HepG2 (cell line): ENCODE data around the gene ALG11. TPM values are rescaled to one million over a fixed set of nuclear protein-coding genes. Genes with fewer than 3 reads are reported as not detected.

Experiments used
- ATAC-seq: fragments of 200-7000 bp; cut with Tn5 transposase; 3 replicates; pipeline ENCODE4 v1.9.1; 2020; ENCODE audit warnings: mild to moderate bottlenecking, moderate library complexity
- BruUV-seq: library from RNA; stranded (reverse); fragments of 400-500 nt; replicated peaks from 2 replicates; lab custom pipeline; 2021; lab: Mats Ljungman, UMichigan
- CTCF ChIA-PET: fragments of 300-600 bp; formaldehyde crosslinking; extraction: SDS; loops from one replicate; lab custom pipeline; 2021; ENCODE audit warnings: low total read pairs, inconsistent platforms, low intra/inter-chr PET ratio; lab: Yijun Ruan, JAX
- POLR2A ChIA-PET: fragments of 350-600 bp; sonication (Branson Sonifier 250); formaldehyde crosslinking; loops from one replicate; lab custom pipeline; 2020; ENCODE audit warnings: antibody characterized with exemption, inconsistent platforms; lab: Yijun Ruan, JAX
- DNase-seq: peaks from one replicate; pipeline ENCODE4 v3.0.0-alpha.2; 2015; ENCODE audit warnings: low spot score
- FAIRE-seq: peaks from 3 replicates; lab custom pipeline; 2011; peaks lifted over from hg19 to GRCh38; lab: Jason Lieb, UNC
- H2AFZ ChIP-seq: one replicate; pipeline ENCODE4 v1.6.1; 2011; ENCODE audit warnings: low read length, inconsistent platforms
- H3K27ac ChIP-seq: fragments of 300-600 bp; 3 replicates; pipeline ENCODE4 v1.8.0; 2011; ENCODE audit warnings: mixed run types, mild to moderate bottlenecking, mixed read lengths, low read length, inconsistent platforms; ENCODE audit not compliant: insufficient read depth; ENCODE audit errors: extremely low read length
- H3K27me3 ChIP-seq, 2 experiments: fragments of 200-600 bp in 1 of 2; 2 replicates in 1 of 2; 3 replicates in 1 of 2; pipeline versions ENCODE4 v1.6.0 to v1.8.0; 2011; ENCODE audit warnings: low read length in 2 of 2, mild to moderate bottlenecking in 2 of 2, moderate library complexity in 2 of 2, inconsistent platforms in 1 of 2; ENCODE audit not compliant: insufficient read depth in 2 of 2, control insufficient read depth in 1 of 2
- H3K36me3 ChIP-seq, 2 experiments: fragments of 200-600 bp in 1 of 2; replicated peaks in 1 of 2; 2 replicates in 1 of 2; 3 replicates in 1 of 2; pipeline versions ENCODE4 v1.5.1 to v1.8.0; 2011; ENCODE audit warnings: low read length in 2 of 2, inconsistent platforms in 1 of 2; ENCODE audit not compliant: insufficient read depth in 2 of 2, control insufficient read depth in 1 of 2
- H3K4me1 ChIP-seq: 2 replicates; pipeline ENCODE4 v1.5.1; 2012; ENCODE audit warnings: low read length, inconsistent platforms; ENCODE audit not compliant: insufficient read depth
- H3K4me2 ChIP-seq: 2 replicates; pipeline ENCODE4 v1.6.0; 2011; ENCODE audit warnings: low read depth, low read length, inconsistent platforms
- H3K4me3 ChIP-seq, 3 experiments: fragments of 200-600 bp in 1 of 3; sonication (generic), shearing (Covaris generic) in 1 of 3; replicated peaks in 1 of 3; 2 replicates each; pipeline ENCODE4 v1.5.1; 2011 to 2016; ENCODE audit warnings: low read length in 3 of 3, inconsistent platforms in 2 of 3, low read depth in 2 of 3, mild to moderate bottlenecking in 2 of 3, control low read depth in 1 of 3, mixed read lengths in 1 of 3; ENCODE audit not compliant: insufficient read depth in 1 of 3
- H3K79me2 ChIP-seq: one replicate; pipeline ENCODE4 v1.6.1; 2011; ENCODE audit warnings: low read length, inconsistent platforms; ENCODE audit not compliant: insufficient read depth
- H3K9ac ChIP-seq: 2 replicates; pipeline ENCODE4 v1.6.0; 2011; ENCODE audit warnings: mild to moderate bottlenecking, low read depth, low read length, inconsistent platforms; ENCODE audit not compliant: insufficient read depth
- H3K9me3 ChIP-seq: 2 replicates; pipeline ENCODE4 v1.5.1; 2012; ENCODE audit warnings: mild to moderate bottlenecking, low read length
- H4K20me1 ChIP-seq: 2 replicates; pipeline ENCODE4 v1.6.0; 2011; ENCODE audit warnings: inconsistent platforms, mild to moderate bottlenecking, low read length, moderate library complexity; ENCODE audit not compliant: insufficient read depth
- CHCHD3 ChIP-seq: sonication (generic); formaldehyde crosslinking; IDR thresholded peaks from 2 replicates; pipeline ENCODE4 v1.8.0; 2022; ENCODE audit warnings: mild to moderate bottlenecking, missing genetic modification reagents, moderate library complexity
- FOXA3 ChIP-seq: IDR thresholded peaks from 2 replicates; pipeline ENCODE4 v1.6.1; 2016; ENCODE audit warnings: missing genetic modification reagents, missing compliant biosample characterization
- NFE2 ChIP-seq: sonication (generic); formaldehyde crosslinking; IDR thresholded peaks from 2 replicates; pipeline ENCODE4 v1.4.0; 2020; ENCODE audit warnings: missing genetic modification reagents
- POGZ ChIP-seq: sonication (generic); formaldehyde crosslinking; IDR thresholded peaks from 2 replicates; pipeline ENCODE4 v1.4.0; 2020; ENCODE audit warnings: mild to moderate bottlenecking, missing genetic modification reagents
- SETDB1 ChIP-seq: sonication (generic); formaldehyde crosslinking; IDR thresholded peaks from 2 replicates; pipeline ENCODE4 v1.5.1; 2020; ENCODE audit warnings: missing genetic modification reagents, mild to moderate bottlenecking, borderline replicate concordance
- TOPORS ChIP-seq: sonication (generic); formaldehyde crosslinking; IDR thresholded peaks from 2 replicates; pipeline ENCODE4 v1.8.0; 2023; ENCODE audit warnings: mild to moderate bottlenecking, missing genetic modification reagents
- ZC3H4 ChIP-seq: sonication (generic); formaldehyde crosslinking; IDR thresholded peaks from 2 replicates; pipeline ENCODE4 v1.4.0; 2020; ENCODE audit warnings: missing genetic modification reagents, borderline replicate concordance
- ZFP36 ChIP-seq: fragments of 150-350 bp; IDR thresholded peaks from 2 replicates; pipeline ENCODE4 v1.6.1; 2018; ENCODE audit warnings: borderline replicate concordance, low read length, low read depth; ENCODE audit not compliant: partially characterized antibody
- ZNF180 ChIP-seq: sonication (generic); formaldehyde crosslinking; IDR thresholded peaks from 2 replicates; pipeline ENCODE4 v1.4.0; 2020; ENCODE audit warnings: low read depth, missing genetic modification reagents, borderline replicate concordance
- ZNF3 ChIP-seq: IDR thresholded peaks from 2 replicates; pipeline ENCODE4 v1.7.0; 2017; ENCODE audit warnings: inconsistent platforms
- in situ Hi-C: cut with HindIII; loops from 2 replicates; pipeline ENCODE4 v1.10.0; 2017; ENCODE audit warnings: low pct_unique_long_range_greater_than_20kb; ENCODE audit not compliant: extremely low pct_ligation_motif_present
- intact Hi-C: fragments of 100-400 bp; cut with micrococcal nuclease; formaldehyde crosslinking; loops from one replicate; pipeline ENCODE4 v1.10.0; 2022; ENCODE audit not compliant: unreplicated experiment
- polyA plus RNA-seq, 8 experiments: library from polyadenylated mRNA; depleted of rRNA in 3 of 8; stranded (reverse) in 7 of 8; unstranded in 1 of 8; fragments of >200 nt; fragmentation: Illumina TruSeq in 4 of 8; extraction: Trizol in 4 of 8; gene quantifications; 2 replicates each; pipeline versions ENCODE4 v1.2.1 to v1.2.3, GENCODE V29; 2011 to 2016; ENCODE audit warnings: low read depth in 4 of 8, missing spikeins in 1 of 8, mixed read lengths in 1 of 8; ENCODE audit not compliant: insufficient read depth in 1 of 8
- total RNA-seq, 5 experiments: library from RNA; depleted of rRNA; stranded (reverse); fragments of >200 nt; fragmentation: Illumina TruSeq; extraction: Trizol; gene quantifications; 2 replicates each; pipeline ENCODE4 v1.2.3, GENCODE V29; 2016; ENCODE audit warnings: low read depth in 1 of 5
- TF ChIP-seq, protein P1 (sequence below): sonication (generic); formaldehyde crosslinking; IDR thresholded peaks from 2 replicates; pipeline ENCODE4 v1.5.1; 2020; ENCODE audit warnings: missing genetic modification reagents, mild to moderate bottlenecking, borderline replicate concordance
- TF ChIP-seq, protein P2 (sequence below): sonication (generic); formaldehyde crosslinking; IDR thresholded peaks from 2 replicates; pipeline ENCODE4 v1.5.1; 2020; ENCODE audit warnings: mild to moderate bottlenecking, missing genetic modification reagents
- TF ChIP-seq, protein P3 (sequence below): IDR thresholded peaks from 2 replicates; pipeline ENCODE4 v1.6.1; 2016; ENCODE audit warnings: missing compliant biosample characterization, missing genetic modification reagents, borderline replicate concordance
- TF ChIP-seq, protein P4 (sequence below): sonication (generic); formaldehyde crosslinking; IDR thresholded peaks from 2 replicates; pipeline ENCODE4 v1.9.0; 2021; ENCODE audit warnings: mild to moderate bottlenecking, missing genetic modification reagents

The ALG11 gene
- total and polyA plus RNA-seq, 2 of the 13 experiments (the other 11 are each of a cell fraction or from before 2014, with no cell fraction given): 14.7 to 27.9 TPM

DNA sequence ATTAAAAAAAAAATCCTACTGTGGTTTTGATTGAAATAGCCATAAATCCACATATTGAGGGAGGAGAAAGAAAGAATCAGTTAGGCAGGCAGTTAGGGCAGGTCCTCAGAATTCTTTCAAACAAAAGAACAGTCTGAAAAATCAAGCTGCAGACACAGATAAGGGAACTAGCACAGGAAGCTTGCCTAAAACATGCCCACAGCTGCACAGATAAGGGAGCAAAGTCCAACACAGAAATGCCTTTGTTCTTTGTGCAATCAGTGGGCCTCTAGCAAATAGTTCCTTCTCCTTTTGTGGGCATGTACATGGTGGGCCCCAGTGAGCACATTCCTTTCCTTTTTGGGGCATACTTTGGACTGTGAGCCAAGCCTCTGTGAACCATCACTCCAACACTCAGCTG, 55.0 kb downstream of the ALG11 start:
- no peaks in the 10 kb centered on the region for H3K36me3 ChIP-seq
- FAIRE-seq (no peak), DNase-seq (peak; percentile 62), ATAC-seq (peak; percentile 70)
- no peak overlapping the region for H2AFZ ChIP-seq
- no peaks in the 10 kb centered on the region for H4K20me1 ChIP-seq
- no peak overlapping the region for H3K4me2 ChIP-seq
- intact Hi-C loops: no loop called here
- CTCF ChIA-PET: no interaction called here
- BruUV-seq: no TSS peak
- H3K27ac ChIP-seq: no peak overlapping the region
- H3K4me1 ChIP-seq: peaks cover 15% of the 10 kb centered on the region
- no peak overlapping the region for H3K9ac ChIP-seq
- in situ Hi-C loops: no loop called here
- H3K27me3 ChIP-seq: no peaks in the 10 kb centered on the region
- H3K4me3 ChIP-seq: no peak overlapping the region
- POLR2A ChIA-PET: interaction anchor here (0.7 kb wide), 1 partner anchor 61 kb away, joined by 3 read pairs; no protein-coding TSS in a partner anchor
- peaks cover 35% of the 10 kb centered on the region for H3K9me3 ChIP-seq
- no peaks in the 10 kb centered on the region for H3K79me2 ChIP-seq
- TF ChIP-seq ZNF180 (CRISPR knock-in tag) (no peak), CHCHD3 (CRISPR knock-in tag) (no peak), SETDB1 (CRISPR knock-in tag) (peak; percentile 100), ZFP36 (peak; percentile 99), TOPORS (peak; percentile 53; the same call in 1 of the 2 replicates), FOXA3 (CRISPR knock-in tag) (no peak), NFE2 (CRISPR knock-in tag) (no peak), POGZ (CRISPR knock-in tag) (no peak), ZC3H4 (CRISPR knock-in tag) (no peak), ZNF3 (no peak)
- TF ChIP-seq, protein P1, sequence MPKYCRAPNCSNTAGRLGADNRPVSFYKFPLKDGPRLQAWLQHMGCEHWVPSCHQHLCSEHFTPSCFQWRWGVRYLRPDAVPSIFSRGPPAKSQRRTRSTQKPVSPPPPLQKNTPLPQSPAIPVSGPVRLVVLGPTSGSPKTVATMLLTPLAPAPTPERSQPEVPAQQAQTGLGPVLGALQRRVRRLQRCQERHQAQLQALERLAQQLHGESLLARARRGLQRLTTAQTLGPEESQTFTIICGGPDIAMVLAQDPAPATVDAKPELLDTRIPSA (CRISPR knock-in tag): no peak
- TF ChIP-seq, protein P2, sequence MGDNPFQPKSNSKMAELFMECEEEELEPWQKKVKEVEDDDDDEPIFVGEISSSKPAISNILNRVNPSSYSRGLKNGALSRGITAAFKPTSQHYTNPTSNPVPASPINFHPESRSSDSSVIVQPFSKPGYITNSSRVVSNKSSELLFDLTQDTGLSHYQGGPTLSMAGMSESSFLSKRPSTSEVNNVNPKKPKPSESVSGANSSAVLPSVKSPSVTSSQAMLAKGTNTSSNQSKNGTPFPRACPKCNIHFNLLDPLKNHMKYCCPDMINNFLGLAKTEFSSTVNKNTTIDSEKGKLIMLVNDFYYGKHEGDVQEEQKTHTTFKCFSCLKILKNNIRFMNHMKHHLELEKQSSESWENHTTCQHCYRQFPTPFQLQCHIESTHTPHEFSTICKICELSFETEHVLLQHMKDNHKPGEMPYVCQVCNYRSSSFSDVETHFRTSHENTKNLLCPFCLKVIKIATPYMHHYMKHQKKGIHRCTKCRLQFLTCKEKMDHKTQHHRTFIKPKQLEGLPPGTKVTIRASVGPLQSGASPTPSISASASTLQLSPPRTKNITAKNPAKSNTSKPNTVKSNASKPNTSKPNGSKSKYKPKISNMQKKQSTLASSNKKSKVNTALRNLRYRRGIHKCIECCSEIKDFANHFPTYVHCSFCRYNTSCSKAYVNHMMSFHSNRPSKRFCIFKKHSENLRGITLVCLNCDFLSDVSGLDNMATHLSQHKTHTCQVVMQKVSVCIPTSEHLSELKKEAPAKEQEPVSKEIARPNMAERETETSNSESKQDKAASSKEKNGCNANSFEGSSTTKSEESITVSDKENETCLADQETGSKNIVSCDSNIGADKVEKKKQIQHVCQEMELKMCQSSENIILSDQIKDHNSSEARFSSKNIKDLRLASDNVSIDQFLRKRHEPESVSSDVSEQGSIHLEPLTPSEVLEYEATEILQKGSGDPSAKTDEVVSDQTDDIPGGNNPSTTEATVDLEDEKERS (CRISPR knock-in tag): peak; percentile 84
- TF ChIP-seq, protein P3, sequence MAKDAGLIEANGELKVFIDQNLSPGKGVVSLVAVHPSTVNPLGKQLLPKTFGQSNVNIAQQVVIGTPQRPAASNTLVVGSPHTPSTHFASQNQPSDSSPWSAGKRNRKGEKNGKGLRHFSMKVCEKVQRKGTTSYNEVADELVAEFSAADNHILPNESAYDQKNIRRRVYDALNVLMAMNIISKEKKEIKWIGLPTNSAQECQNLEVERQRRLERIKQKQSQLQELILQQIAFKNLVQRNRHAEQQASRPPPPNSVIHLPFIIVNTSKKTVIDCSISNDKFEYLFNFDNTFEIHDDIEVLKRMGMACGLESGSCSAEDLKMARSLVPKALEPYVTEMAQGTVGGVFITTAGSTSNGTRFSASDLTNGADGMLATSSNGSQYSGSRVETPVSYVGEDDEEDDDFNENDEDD (CRISPR knock-in tag): no peak
- TF ChIP-seq, protein P4, sequence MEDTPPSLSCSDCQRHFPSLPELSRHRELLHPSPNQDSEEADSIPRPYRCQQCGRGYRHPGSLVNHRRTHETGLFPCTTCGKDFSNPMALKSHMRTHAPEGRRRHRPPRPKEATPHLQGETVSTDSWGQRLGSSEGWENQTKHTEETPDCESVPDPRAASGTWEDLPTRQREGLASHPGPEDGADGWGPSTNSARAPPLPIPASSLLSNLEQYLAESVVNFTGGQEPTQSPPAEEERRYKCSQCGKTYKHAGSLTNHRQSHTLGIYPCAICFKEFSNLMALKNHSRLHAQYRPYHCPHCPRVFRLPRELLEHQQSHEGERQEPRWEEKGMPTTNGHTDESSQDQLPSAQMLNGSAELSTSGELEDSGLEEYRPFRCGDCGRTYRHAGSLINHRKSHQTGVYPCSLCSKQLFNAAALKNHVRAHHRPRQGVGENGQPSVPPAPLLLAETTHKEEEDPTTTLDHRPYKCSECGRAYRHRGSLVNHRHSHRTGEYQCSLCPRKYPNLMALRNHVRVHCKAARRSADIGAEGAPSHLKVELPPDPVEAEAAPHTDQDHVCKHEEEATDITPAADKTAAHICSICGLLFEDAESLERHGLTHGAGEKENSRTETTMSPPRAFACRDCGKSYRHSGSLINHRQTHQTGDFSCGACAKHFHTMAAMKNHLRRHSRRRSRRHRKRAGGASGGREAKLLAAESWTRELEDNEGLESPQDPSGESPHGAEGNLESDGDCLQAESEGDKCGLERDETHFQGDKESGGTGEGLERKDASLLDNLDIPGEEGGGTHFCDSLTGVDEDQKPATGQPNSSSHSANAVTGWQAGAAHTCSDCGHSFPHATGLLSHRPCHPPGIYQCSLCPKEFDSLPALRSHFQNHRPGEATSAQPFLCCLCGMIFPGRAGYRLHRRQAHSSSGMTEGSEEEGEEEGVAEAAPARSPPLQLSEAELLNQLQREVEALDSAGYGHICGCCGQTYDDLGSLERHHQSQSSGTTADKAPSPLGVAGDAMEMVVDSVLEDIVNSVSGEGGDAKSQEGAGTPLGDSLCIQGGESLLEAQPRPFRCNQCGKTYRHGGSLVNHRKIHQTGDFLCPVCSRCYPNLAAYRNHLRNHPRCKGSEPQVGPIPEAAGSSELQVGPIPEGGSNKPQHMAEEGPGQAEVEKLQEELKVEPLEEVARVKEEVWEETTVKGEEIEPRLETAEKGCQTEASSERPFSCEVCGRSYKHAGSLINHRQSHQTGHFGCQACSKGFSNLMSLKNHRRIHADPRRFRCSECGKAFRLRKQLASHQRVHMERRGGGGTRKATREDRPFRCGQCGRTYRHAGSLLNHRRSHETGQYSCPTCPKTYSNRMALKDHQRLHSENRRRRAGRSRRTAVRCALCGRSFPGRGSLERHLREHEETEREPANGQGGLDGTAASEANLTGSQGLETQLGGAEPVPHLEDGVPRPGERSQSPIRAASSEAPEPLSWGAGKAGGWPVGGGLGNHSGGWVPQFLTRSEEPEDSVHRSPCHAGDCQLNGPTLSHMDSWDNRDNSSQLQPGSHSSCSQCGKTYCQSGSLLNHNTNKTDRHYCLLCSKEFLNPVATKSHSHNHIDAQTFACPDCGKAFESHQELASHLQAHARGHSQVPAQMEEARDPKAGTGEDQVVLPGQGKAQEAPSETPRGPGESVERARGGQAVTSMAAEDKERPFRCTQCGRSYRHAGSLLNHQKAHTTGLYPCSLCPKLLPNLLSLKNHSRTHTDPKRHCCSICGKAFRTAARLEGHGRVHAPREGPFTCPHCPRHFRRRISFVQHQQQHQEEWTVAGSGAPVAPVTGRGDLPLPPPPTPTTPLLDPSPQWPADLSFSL: no peak
